Stimulated activated CD8-positive, alpha-beta memory T cell treated with anti-CD3 and anti-CD28 coated beads, Interleukin-4, amount 100 ng/mL, for 4 hours (primary cell): ENCODE results near the gene ZNF865.

ENCODE experiments used
- DNase-seq, 2 donors: peaks; one replicate each; pipeline ENCODE4 v3.0.0-alpha.2; 2020; ENCODE audit warnings: low read depth in 2 of 2, low spot score in 1 of 2

The ZNF865 gene

DNA sequence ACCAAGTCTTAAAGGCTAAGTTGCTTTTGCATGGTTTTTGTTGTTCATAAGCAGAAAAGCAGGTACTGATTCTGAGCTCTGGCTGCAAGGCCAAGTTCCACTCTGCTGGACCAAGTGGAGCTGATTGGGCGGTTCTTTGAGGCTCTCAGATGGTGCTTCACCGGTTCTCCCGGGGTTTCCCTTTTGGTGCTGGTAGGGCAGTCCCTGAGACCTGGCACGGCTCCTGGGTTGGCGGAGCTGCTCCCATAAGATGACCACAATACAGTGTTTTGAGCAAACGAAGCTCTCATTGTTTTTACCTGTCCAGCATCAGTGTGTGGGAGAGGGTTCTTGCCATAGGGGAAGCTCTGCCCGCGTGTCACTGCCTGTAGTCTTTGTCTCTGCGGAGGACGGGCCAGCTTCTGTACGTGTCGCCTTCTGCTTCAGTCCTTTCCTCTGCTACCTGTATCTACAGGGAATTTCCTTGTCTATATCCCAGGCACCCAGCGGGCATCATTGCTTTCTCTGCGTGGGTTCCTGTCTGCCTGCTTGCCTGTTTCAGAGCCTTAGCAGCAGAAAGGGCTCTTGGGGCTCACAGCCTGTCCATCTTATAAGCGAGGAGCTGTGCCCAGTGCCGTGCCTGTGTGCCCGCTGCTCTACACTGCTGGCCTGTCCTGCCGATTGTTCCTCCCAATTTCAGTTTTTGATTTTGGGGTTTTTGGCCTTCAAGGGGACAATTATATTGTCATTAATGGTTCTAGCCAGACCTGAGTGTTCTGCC lies 51.7 kb downstream of the ZNF865 start:
- DNase-seq, result no peak

DNA sequence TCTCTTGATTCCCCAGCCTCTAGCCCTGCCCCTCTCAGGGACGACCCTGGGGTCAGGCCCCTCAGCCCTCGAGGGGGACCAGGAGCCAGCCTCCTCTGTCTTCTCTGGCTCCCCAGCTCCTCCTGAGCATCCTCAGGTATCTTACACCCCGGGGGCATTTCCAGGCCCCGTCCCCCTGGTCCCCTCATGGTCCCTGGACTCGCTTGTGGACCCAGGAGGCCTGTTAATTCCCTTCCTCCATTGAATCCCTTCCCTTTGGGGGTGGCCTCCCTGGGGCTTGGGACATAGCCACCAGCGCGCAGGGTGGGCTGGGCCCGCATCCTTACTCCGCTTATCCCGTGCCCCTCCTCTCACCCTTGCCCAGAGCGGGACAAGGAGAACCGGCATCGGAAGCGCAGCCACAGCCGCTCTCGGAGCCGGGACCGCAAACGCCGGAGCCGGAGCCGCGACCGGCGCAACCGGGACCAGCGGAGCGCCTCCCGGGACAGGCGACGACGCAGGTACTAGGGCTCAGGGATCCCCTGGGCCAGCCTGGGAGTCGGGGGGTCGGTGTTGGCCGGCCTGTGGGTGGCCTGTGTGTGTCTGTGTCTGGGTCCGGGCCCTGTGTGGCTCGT lies 53.5 kb downstream of the ZNF865 start:
- no peak for DNase-seq

DNA sequence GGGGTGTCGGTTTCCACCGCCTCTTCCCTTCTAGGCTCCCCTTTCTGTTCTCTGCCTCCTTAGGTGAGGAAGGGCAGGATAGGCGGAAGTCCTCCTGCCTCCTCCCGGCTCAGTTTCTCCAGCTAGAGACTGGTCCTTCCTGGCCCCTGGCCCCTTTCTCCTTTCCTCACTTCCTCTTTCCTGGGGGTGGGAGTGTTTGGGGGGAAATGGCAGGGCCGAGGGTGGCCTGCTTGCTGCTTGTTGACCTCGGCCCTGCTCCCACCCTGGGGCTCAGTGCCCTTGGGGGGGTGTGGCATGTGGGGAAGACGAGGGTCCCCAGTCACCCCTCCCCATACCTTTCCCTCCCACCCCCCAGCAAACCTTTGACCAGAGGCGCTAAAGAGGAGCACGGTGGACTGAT lies 54.4 kb downstream of the ZNF865 start:
- DNase-seq, result no peak

DNA sequence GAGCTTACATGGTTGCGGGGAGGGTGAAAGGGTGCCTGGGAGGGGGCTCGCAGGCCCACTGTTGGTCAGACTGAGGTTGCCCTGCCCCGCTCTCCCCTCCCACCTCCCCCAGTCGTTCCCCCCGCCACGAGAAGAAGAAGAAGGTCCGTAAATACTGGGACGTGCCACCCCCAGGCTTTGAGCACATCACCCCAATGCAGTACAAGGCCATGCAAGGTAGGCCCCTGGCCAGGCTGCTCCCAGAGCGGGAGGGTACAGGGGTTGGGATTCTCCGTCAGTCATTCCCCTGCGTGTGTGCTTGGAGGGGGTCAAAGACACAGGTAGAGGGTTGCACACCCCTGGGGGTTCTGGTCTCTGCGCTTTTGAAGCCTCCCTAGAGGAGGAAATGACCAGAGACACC lies 55.0 kb downstream of the ZNF865 start:
- DNase-seq, result no peak

GRCh38 chr19:55660991-55661390 lies 55.5 kb downstream of the ZNF865 start:
- DNase-seq, result no peak

- DNase-seq, result no peak
Observed at GRCh38 chr19:55661826-55662225, 56.4 kb downstream of the ZNF865 start.

DNA sequence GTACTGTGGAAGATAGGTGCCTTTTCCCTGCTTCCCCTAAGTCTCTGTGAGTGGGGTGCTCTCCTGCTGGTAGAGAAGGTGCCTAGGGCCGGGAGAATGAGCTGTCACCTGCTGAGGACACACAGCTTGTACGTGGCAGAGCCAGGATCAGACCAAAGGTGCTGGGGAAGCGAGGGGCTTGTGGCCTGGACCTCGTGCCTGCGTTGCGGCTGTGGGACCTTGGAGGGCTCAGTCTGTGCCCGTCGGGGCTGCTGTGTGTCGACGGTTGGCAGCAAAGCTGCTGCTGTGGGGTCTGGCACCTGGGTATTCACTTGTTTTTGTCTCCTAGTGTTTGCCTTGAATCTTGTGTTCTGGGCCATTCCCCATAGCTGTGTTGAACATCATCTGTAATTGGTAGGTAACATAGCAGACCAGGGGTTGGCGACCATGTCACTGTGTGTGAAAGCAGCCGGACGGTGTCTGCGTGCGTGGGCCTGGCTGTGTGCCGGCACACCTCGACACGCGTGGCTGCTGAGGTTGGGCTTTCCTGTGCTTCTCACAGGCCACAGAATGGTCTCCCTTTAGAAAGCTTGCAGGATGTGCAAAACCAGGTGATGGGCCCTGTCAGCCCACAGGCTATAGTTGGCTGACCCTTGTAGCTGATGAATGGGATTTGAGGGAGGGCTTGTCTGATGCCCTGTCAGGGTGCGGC lies 58.5 kb downstream of the ZNF865 start:
- DNase-seq, result no peak

DNA sequence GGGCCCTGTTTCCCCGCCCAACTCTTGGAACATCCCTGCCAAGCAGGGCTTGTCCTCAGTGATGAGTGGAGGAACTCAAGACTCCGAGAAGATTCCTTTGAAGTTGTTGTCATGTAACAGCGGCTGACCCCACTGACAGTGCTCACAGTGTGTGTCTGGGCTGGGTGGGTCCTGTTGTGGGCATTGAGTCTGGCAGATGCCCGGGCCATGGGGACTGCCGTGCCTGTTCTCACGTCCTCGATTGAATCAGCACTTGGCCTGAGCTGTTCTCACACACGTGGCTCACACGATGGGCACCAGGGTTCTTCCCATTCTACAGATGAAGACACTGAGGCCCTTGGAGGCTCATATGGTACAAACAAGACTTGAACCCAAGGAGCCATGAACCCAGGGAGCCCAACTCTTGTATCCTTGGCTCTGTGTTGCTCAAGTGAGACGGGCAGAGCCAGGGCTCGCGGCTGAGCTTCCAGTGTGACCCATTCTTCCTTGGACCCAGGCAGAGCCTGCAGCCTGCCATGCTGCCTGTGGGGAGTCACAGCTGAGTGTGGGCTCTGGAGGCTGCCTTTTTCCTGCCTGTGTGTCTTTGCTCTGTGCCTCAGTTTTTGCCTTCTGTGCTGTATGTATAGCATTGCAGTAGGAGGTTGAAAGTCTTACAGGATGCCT lies 61.0 kb downstream of the ZNF865 start:
- DNase-seq, result no peak
